Lung (tissue), 12 donors: ENCODE results near the gene PPARA. TPM values are rescaled to one million over a fixed set of nuclear protein-coding genes. Genes with fewer than 3 reads are reported as not detected.

Experiments used
- ATAC-seq: fragments of 200-7000 bp; cut with Tn5 transposase; one replicate; pipeline ENCODE4 v1.9.1; 2020; ENCODE audit warnings: moderate number of reproducible peaks; ENCODE audit not compliant: insufficient read depth, low FRiP score
- DNase-seq, 3 donors: peaks; one replicate each; pipeline ENCODE4 v3.0.0-alpha.2; 2013 to 2017
- H3K27ac ChIP-seq, 2 donors: one replicate each; pipeline ENCODE4 v1.5.1; 2013; ENCODE audit warnings: mild to moderate bottlenecking in 2 of 2, moderate library complexity in 2 of 2, control low read depth in 1 of 2, inconsistent platforms in 1 of 2, low read depth in 1 of 2, low read length in 1 of 2
- H3K27me3 ChIP-seq, 3 donors: one replicate each; pipeline ENCODE4 v1.5.1; 2013; ENCODE audit warnings: low read length in 2 of 3; ENCODE audit not compliant: control insufficient read depth in 3 of 3, insufficient read depth in 3 of 3
- H3K36me3 ChIP-seq, 4 donors: one replicate each; pipeline ENCODE4 v1.5.1; 2013; ENCODE audit warnings: low read length in 4 of 4, mild to moderate bottlenecking in 1 of 4, moderate library complexity in 1 of 4; ENCODE audit not compliant: control insufficient read depth in 4 of 4, insufficient read depth in 4 of 4
- H3K4me1 ChIP-seq, 5 donors: one replicate each; pipeline ENCODE4 v1.5.1; 2013; ENCODE audit warnings: low read length in 5 of 5, mild to moderate bottlenecking in 2 of 5, moderate library complexity in 1 of 5; ENCODE audit not compliant: control insufficient read depth in 5 of 5, insufficient read depth in 5 of 5
- H3K4me3 ChIP-seq: one replicate; pipeline ENCODE4 v1.5.1; 2013; ENCODE audit warnings: mild to moderate bottlenecking, control low read depth, moderate library complexity
- H3K9ac ChIP-seq, 2 donors: one replicate each; pipeline ENCODE4 v1.5.1; 2013; ENCODE audit warnings: low read length in 2 of 2, control low read depth in 1 of 2; ENCODE audit not compliant: insufficient read depth in 1 of 2
- H3K9me3 ChIP-seq, 4 donors: one replicate each; pipeline ENCODE4 v1.5.1; 2013; ENCODE audit warnings: low read length in 3 of 4, mild to moderate bottlenecking in 1 of 4, moderate library complexity in 1 of 4; ENCODE audit not compliant: control insufficient read depth in 4 of 4, insufficient read depth in 3 of 4
- CTCF ChIP-seq: IDR thresholded peaks from 2 replicates; pipeline ENCODE4 v1.5.1; 2012; ENCODE audit warnings: mild to moderate bottlenecking; ENCODE audit errors: control extremely low read depth, extremely low read depth
- WGBS, 2 donors: extraction: QIAGEN DNeasy Blood & Tissue Kit; methylation state at CpG; one replicate each; pipeline ENCODE4 v1.1.7; 2013; 5-methylcytosine and 5-hydroxymethylcytosine counted together
- polyA plus RNA-seq, 2 donors: library from polyadenylated mRNA; stranded (reverse); fragments of 200-250 nt; gene quantifications; one replicate each; pipeline ENCODE4 v1.2.1, GENCODE V29; 2013
- total RNA-seq, 2 donors: library from RNA; depleted of rRNA in 1 of 2; stranded (reverse); fragments of >200 nt in 1 of 2; gene quantifications; one replicate each; pipeline ENCODE4 v1.2.1, GENCODE V29; 2014 to 2021
- donor health status: control.
- donor health status: control.
- donor health status: Bipolar disorder and iron deficiency.
- donor health status: healthy.
- donor health status: DM: yes; HTN: yes; CAD: no.

Gene PPARA
- total and polyA plus RNA-seq, 4 donors, result 4.4 to 18.1 (median 11.0) TPM

- Histone ChIP-seq H3K4me3 (no peak overlapping the region), H3K9ac (no peak overlapping the region), H3K27ac (no peak overlapping the region), H3K9me3 (no peaks in the 10 kb centered on the region), H3K36me3 (peaks cover 0 to 9% (median 2%) of the 10 kb centered on the region in 4 donors), H3K4me1 (peaks cover 0 to under 1% (median 0%) of the 10 kb centered on the region in 5 donors), H3K27me3 (no peaks in the 10 kb centered on the region)
- no peak for TF ChIP-seq CTCF
- 83 to 89% methylated on average over 10 of the region's 10 CpGs for WGBS, 2 donors
- ATAC-seq, result no peak
- no peak for DNase-seq
These were observed 12.0 kb downstream of the PPARA start for GRCh38 chr22:46162285-46162684.

- ATAC-seq (no peak), DNase-seq (no peak)
- 82 to 87% methylated on average over 17 of the region's 17 CpGs for WGBS, 2 donors
- no peak overlapping the region for H3K9ac ChIP-seq
- TF ChIP-seq CTCF, result no peak
- no peaks in the 10 kb centered on the region for H3K9me3 ChIP-seq
- no peak overlapping the region for H3K27ac ChIP-seq
- no peaks in the 10 kb centered on the region for H3K27me3 ChIP-seq
- peaks cover 0 to 9% (median 2%) of the 10 kb centered on the region in 4 donors for H3K36me3 ChIP-seq
- H3K4me1 ChIP-seq, result no peaks in the 10 kb centered on the region
- H3K4me3 ChIP-seq, result no peak overlapping the region
These were observed 12.6 kb downstream of the PPARA start for GRCh38 chr22:46162771-46163556.

- H3K9me3 ChIP-seq, result no peaks in the 10 kb centered on the region
- no peak for DNase-seq
- 63 to 74% methylated on average over 11 of the region's 11 CpGs for WGBS, 2 donors
These were observed 13.2 kb downstream of the PPARA start for GRCh38 chr22:46163557-46163888.

More at GRCh38 chr22:46163557-46163888, 13.2 kb downstream of the PPARA start:
- H3K36me3 ChIP-seq, result peaks cover 0 to 9% (median 2%) of the 10 kb centered on the region in 4 donors
- no peaks in the 10 kb centered on the region for H3K4me1 ChIP-seq
- ATAC-seq, result no peak
- H3K27ac ChIP-seq, result no peak overlapping the region
- no peak for TF ChIP-seq CTCF
- no peaks in the 10 kb centered on the region for H3K27me3 ChIP-seq
- no peak overlapping the region for H3K9ac ChIP-seq
- no peak overlapping the region for H3K4me3 ChIP-seq
